PC-9 (cell line): ENCODE measurements around the gene ATP2B3. TPM values are rescaled to one million over a fixed set of nuclear protein-coding genes. Genes with fewer than 3 reads are reported as not detected.

Experiments used
- BruUV-seq: library from RNA; stranded (reverse); fragments of 400-500 nt; replicated peaks from 2 replicates; lab custom pipeline; 2021; lab: Mats Ljungman, UMichigan
- CTCF ChIA-PET: fragments of 300-600 bp; sonication (Branson Sonifier 250); formaldehyde crosslinking; loops from one replicate; lab custom pipeline; 2022; ENCODE audit warnings: antibody characterized with exemption; lab: Charles Lee
- POLR2A ChIA-PET: fragments of 300-600 bp; sonication (Branson Sonifier 250); formaldehyde crosslinking; loops from one replicate; lab custom pipeline; 2022; ENCODE audit warnings: antibody characterized with exemption; ENCODE audit not compliant: unreplicated experiment; lab: Charles Lee
- DNase-seq, 2 experiments: peaks; one replicate each; pipeline versions ENCODE4 v3.0.0 to v3.0.0-alpha.2; 2015 to 2022; ENCODE audit warnings: mixed read lengths in 1 of 2
- H2AFZ ChIP-seq: fragments of 200-600 bp; sonication (generic); 2 replicates; pipeline ENCODE4 v1.8.1; 2017; ENCODE audit warnings: antibody characterized with exemption
- H3F3A ChIP-seq: fragments of 200-600 bp; sonication (generic); 2 replicates; pipeline ENCODE4 v1.8.1; 2017; ENCODE audit warnings: antibody characterized with exemption, mild to moderate bottlenecking, low read depth; ENCODE audit not compliant: insufficient read depth
- H3K27ac ChIP-seq: fragments of 200-600 bp; sonication (generic); 2 replicates; pipeline ENCODE4 v1.6.1; 2016; ENCODE audit warnings: mixed run types
- H3K27me3 ChIP-seq: fragments of 200-600 bp; sonication (generic); 2 replicates; pipeline ENCODE4 v1.6.1; 2016; ENCODE audit warnings: low read depth, mixed run types; ENCODE audit not compliant: insufficient read depth
- H3K36me3 ChIP-seq: fragments of 200-600 bp; sonication (generic); 2 replicates; pipeline ENCODE4 v1.6.1; 2016; ENCODE audit warnings: low read depth, mixed run types
- H3K4me1 ChIP-seq: fragments of 200-600 bp; sonication (generic); replicated peaks from 2 replicates; pipeline ENCODE4 v1.6.1; 2016; ENCODE audit warnings: mixed run types; ENCODE audit not compliant: insufficient read depth
- H3K4me2 ChIP-seq: fragments of 200-600 bp; sonication (generic); 2 replicates; pipeline ENCODE4 v1.6.1; 2017; ENCODE audit warnings: mixed run types
- H3K4me3 ChIP-seq: fragments of 200-600 bp; sonication (generic); 2 replicates; pipeline ENCODE4 v1.6.1; 2016; ENCODE audit warnings: mixed run types
- H3K79me2 ChIP-seq: fragments of 200-600 bp; sonication (generic); 2 replicates; pipeline ENCODE4 v1.6.1; 2017; ENCODE audit warnings: low read depth, mixed run types
- H3K9me2 ChIP-seq: fragments of 200-600 bp; sonication (generic); 2 replicates; pipeline ENCODE4 v1.8.1; 2017; ENCODE audit warnings: mild to moderate bottlenecking; ENCODE audit not compliant: insufficient read depth
- H3K9me3 ChIP-seq: fragments of 200-600 bp; sonication (generic); 2 replicates; pipeline ENCODE4 v1.8.1; 2016; ENCODE audit warnings: low read depth; ENCODE audit not compliant: insufficient read depth
- H4K20me1 ChIP-seq: fragments of 200-600 bp; sonication (generic); 2 replicates; pipeline ENCODE4 v1.8.1; 2017; ENCODE audit not compliant: insufficient read depth
- EZH2 ChIP-seq: fragments of 200-600 bp; sonication (generic); IDR thresholded peaks from 2 replicates; pipeline ENCODE4 v1.8.0; 2017; ENCODE audit warnings: antibody characterized with exemption, low read depth
- intact Hi-C: fragments of 100-400 bp; cut with micrococcal nuclease; formaldehyde crosslinking; loops from one replicate; pipeline ENCODE4 v1.10.0; 2022; ENCODE audit not compliant: unreplicated experiment
- total RNA-seq: library from RNA; stranded (reverse); gene quantifications from 2 replicates; pipeline ENCODE4 v1.2.3, GENCODE V29; 2021
- TF ChIP-seq, protein P1 (sequence below): fragments of 200-600 bp; sonication (generic); conservative IDR thresholded peaks from 2 replicates; pipeline ENCODE4 v1.6.1; 2017; ENCODE audit warnings: mixed run types, antibody characterized with exemption, mild to moderate bottlenecking, moderate library complexity

Gene ATP2B3
- total RNA-seq, 1 experiment from 2014 or later, result not detected

DNA sequence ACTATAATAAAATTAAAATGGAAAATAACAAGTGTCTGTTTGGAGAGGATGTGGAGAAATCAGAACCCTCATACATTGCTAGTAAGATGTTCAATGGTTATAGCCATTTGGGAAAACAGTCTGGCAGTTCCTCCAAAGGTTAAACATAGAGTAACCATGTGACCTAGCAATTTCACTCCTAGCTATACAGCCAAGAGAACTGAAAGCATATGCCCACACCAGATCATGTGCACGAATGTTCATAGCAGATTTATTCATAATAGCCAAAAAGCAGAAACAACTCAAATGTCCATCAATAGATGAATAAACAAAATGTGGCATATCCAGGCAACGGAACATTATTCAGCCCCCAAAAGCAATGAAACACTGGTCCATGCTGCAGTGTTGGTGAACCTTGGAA, 90.9 kb downstream of the ATP2B3 start:
- CTCF ChIA-PET, result interaction anchor here (1.9 kb wide), 1 partner anchor 59 kb away, joined by 6 read pairs; no protein-coding TSS in a partner anchor
- no peak overlapping the region for H3K4me2 ChIP-seq
- no peaks in the 10 kb centered on the region for H3F3A ChIP-seq
- peaks cover 55% of the 10 kb centered on the region for H3K27me3 ChIP-seq
- no peaks in the 10 kb centered on the region for H3K36me3 ChIP-seq
- H4K20me1 ChIP-seq, result no peaks in the 10 kb centered on the region
- POLR2A ChIA-PET, result no interaction called here
- no peak overlapping the region for H3K27ac ChIP-seq
- no peaks in the 10 kb centered on the region for H3K79me2 ChIP-seq
- TF ChIP-seq, protein P1, sequence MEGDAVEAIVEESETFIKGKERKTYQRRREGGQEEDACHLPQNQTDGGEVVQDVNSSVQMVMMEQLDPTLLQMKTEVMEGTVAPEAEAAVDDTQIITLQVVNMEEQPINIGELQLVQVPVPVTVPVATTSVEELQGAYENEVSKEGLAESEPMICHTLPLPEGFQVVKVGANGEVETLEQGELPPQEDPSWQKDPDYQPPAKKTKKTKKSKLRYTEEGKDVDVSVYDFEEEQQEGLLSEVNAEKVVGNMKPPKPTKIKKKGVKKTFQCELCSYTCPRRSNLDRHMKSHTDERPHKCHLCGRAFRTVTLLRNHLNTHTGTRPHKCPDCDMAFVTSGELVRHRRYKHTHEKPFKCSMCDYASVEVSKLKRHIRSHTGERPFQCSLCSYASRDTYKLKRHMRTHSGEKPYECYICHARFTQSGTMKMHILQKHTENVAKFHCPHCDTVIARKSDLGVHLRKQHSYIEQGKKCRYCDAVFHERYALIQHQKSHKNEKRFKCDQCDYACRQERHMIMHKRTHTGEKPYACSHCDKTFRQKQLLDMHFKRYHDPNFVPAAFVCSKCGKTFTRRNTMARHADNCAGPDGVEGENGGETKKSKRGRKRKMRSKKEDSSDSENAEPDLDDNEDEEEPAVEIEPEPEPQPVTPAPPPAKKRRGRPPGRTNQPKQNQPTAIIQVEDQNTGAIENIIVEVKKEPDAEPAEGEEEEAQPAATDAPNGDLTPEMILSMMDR, result no peak
- TF ChIP-seq EZH2, result no peak
- no peak overlapping the region for H2AFZ ChIP-seq
- H3K4me3 ChIP-seq, result no peak overlapping the region
- no peaks in the 10 kb centered on the region for H3K4me1 ChIP-seq
- intact Hi-C loops, result loop anchor here (5.0 kb wide), 1 partner anchor 99 kb away; no protein-coding TSS in a partner anchor
- DNase-seq, result no peak
- no peaks in the 10 kb centered on the region for H3K9me3 ChIP-seq
- no TSS peak for BruUV-seq
- no peaks in the 10 kb centered on the region for H3K9me2 ChIP-seq

- CTCF ChIA-PET, result interaction anchor here (1.1 to 1.9 kb wide), 2 partner anchors 10 to 59 kb away, joined by 3 to 6 read pairs; partner anchors contain the start of gene CCNQ
Measured at GRCh38 chrX:153608806-153609205, 91.4 kb downstream of the ATP2B3 start.

DNA sequence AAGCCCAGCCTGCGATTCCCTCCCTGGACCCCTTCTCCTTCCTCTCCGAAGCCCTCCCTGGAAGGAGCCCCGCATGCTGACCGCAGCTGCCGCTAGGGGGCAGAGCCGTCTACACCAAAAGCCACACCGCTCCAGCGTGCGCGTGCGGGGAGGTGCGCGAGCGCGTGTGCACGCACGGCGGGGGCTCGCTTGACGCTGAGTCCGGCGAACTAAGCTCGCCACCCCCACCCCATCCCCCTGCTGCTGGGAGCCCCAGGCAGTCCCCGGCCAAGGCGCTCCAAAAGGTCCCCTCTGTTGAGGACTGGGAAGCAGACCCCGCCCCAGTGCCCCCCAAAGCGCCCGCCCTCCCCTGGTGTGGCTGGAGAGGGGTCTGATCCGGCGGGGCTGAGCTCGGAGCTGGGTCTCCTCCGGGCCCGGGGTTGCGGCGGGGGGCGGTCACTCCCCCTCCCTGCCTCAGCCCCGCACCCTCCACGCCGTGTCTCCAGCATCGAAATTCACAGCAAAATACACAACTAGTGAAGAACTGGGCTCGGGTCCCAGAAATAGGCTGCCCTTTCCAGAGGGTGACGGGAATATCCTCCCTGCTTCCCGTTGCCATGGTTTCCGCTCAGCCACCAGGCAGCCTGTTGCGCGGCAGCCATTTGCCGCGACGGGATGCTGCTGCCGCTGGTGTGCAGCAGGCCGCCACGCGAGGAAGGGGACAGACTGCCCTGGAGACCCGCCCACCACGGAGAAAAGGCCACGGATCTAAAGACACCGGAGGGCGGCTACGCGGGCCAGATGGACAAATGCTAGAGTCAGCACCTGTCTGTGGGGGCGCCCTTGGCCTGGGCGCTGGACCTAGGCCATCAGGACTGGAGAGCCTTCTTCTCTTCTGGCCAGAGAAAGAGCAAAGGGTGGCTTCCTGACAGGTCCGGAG, 92.7 kb downstream of the ATP2B3 start:
- Histone ChIP-seq H4K20me1 (no peaks in the 10 kb centered on the region), H3K27me3 (peaks cover 73% of the 10 kb centered on the region), H3K27ac (no peak overlapping the region), H3K9me3 (no peaks in the 10 kb centered on the region), H3F3A (no peaks in the 10 kb centered on the region), H3K79me2 (no peaks in the 10 kb centered on the region), H3K4me3 (no peak overlapping the region), H3K4me2 (no peak overlapping the region), H3K36me3 (no peaks in the 10 kb centered on the region), H3K9me2 (no peaks in the 10 kb centered on the region), H2AFZ (no peak overlapping the region), H3K4me1 (no peaks in the 10 kb centered on the region)
- POLR2A ChIA-PET, result no interaction called here
- BruUV-seq, result no TSS peak
- peak in 1 of 2 experiments; percentile 74 for DNase-seq
- TF ChIP-seq EZH2, result no peak
- TF ChIP-seq, protein P1, result peak; percentile 64
- intact Hi-C loops, result loop anchor here (1.0 to 5.0 kb wide), 3 partner anchors 37 to 97 kb away; partner anchors contain the start of gene DUSP9
- CTCF ChIA-PET, result interaction anchor here (0.6 to 1.9 kb wide), 4 partner anchors 11 to 65 kb away, joined by 3 to 8 read pairs (median 4); partner anchors contain the start of gene CCNQ

More at GRCh38 chrX:153608806-153609205, 91.4 kb downstream of the ATP2B3 start:
- Histone ChIP-seq H3K36me3 (no peaks in the 10 kb centered on the region), H3K9me2 (no peaks in the 10 kb centered on the region), H3K4me3 (no peak overlapping the region), H3K27ac (no peak overlapping the region), H4K20me1 (no peaks in the 10 kb centered on the region), H3F3A (no peaks in the 10 kb centered on the region), H2AFZ (no peak overlapping the region), H3K27me3 (peaks cover 59% of the 10 kb centered on the region), H3K4me1 (no peaks in the 10 kb centered on the region), H3K4me2 (no peak overlapping the region), H3K9me3 (no peaks in the 10 kb centered on the region), H3K79me2 (no peaks in the 10 kb centered on the region)
- TF ChIP-seq EZH2, result no peak
- TF ChIP-seq, protein P1, result no peak
- DNase-seq, result no peak
- BruUV-seq, result no TSS peak
- intact Hi-C loops, result loop anchor here (5.0 kb wide), 1 partner anchor 98 kb away; no protein-coding TSS in a partner anchor
- POLR2A ChIA-PET, result interaction anchor here (0.6 kb wide), 1 partner anchor 15 kb away, joined by 3 read pairs; no protein-coding TSS in a partner anchor
